NCI-H345 (cell line): ENCODE results near the gene PKP1.
A peak's percentile ranks its signal among the peaks of the same experiment; 100 is the strongest.

Experiments
- DNase-seq: peaks from one replicate; lab custom pipeline; 2025; lab: John Stamatoyannopoulos, UW

The PKP1 gene

GRCh38 chr1:201370500-201370899 is 87.2 kb downstream of the PKP1 start:
- no peak for DNase-seq

DNA sequence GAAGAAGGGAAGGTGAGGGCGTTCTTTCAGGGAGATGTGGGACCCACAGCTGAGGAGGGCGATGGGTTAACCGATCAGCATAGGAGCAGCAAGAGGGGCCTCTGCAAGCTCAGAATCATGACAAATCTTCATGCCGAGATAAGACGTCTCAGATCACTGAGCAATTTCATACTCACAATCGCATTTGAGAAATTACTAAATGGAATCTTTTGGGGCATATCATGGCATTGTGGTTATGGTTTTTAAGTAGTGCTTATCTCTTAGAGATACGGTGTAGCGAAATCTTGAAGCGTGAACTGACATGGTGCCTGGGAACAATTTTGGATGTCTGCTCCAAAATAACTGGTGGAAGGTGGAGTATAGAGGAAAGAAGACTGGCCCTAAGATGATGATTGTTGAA is 88.0 kb downstream of the PKP1 start:
- no peak for DNase-seq

DNA sequence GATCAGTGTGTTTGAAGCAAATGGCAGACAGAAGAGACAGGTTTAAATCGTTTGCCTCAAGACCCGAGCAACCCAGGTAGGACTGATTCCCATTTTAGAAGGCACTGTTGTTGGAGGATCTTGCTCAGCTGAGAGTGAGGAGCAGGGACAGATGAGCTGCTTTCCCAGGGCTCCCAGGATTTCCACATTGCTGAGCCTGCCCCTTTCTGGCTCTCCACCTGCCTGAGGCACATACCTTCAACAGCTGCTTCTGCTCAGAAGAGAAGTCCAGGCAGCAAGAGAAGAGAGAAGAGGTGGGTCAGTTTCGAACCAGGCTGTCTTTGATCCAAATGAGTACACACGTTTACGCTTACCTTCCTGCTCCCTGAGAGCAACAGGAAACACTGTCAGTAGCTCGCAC is 88.5 kb downstream of the PKP1 start:
- no peak for DNase-seq

- peak; percentile 86 for DNase-seq
These were observed 91.1 kb downstream of the PKP1 start for GRCh38 chr1:201374364-201374763.

- DNase-seq, result no peak
These were observed 91.9 kb downstream of the PKP1 start for GRCh38 chr1:201375169-201375568.

DNA sequence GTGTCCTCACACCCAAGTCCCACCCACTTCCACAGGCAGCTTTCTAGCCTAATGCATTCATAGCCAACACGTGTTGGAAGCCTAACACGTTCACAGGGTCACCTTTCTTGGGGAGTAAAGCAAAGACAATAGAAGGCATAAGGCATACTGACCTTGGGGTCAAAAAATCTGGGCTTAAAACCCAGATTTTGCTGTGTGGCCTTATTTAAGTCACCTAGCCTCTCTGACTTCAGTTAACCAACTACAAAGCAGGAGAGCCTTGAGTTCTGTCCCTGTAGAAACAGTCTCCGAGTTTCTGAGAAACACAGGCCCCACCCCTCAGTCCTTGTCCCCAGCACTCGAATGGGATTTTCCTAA is 92.8 kb downstream of the PKP1 start:
- DNase-seq, result no peak

DNA sequence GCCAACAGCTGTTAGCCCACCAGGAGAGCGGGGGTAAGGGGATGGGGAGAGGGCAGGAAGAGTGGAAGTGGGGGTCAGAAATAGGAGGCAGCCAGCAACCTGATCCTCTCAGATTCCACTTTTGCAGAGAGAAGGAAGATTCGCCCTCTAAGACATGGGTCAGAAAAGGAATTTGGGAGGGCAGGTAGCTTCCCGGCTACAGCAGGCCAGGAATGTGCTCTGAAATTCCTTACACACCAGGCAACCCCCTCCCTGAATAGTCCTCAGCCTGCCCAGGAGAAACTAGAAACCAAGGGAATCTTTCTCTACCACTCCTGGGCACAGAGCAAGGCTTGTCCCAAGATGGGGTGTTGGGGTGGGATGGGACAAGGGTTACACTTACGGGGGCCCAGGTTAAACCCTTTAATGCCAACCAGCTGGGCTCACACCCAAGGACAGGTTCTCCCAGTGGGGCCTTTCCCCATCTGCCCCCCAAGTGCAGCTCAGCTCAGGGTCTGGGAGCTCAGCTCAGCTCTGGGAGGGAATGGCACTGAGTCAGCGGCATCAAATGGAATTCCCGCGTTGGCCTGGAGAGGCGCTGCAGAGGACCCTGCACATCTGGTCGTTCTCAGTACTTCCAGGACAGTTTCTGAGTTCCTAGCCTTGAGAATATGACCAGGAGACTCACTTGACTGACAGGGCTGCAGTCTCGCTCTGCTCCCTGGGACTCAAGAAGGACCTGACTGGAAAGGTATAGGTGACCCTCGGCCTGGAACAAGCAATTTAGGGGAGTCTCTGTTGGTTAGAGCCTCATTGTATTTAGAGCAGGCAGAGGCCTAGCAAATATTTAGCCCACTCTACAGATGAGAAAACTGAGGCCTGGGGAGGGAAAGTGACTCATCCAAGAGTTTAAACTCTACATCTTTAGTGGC is 93.4 kb downstream of the PKP1 start:
- no peak for DNase-seq

- DNase-seq, result no peak
These were observed 94.3 kb downstream of the PKP1 start, which contains the start of gene TNNT2 for GRCh38 chr1:201377611-201378092. Gene TNNT2, minus strand, starts transcription at chr1:201377680. Its CDS starts 4,426 bp downstream, at chr1:201373254.

- DNase-seq, result no peak
These were observed 95.5 kb downstream of the PKP1 start for GRCh38 chr1:201378804-201379203.

GRCh38 chr1:201379733-201380242 is 96.5 kb downstream of the PKP1 start:
- DNase-seq, result no peak

DNA sequence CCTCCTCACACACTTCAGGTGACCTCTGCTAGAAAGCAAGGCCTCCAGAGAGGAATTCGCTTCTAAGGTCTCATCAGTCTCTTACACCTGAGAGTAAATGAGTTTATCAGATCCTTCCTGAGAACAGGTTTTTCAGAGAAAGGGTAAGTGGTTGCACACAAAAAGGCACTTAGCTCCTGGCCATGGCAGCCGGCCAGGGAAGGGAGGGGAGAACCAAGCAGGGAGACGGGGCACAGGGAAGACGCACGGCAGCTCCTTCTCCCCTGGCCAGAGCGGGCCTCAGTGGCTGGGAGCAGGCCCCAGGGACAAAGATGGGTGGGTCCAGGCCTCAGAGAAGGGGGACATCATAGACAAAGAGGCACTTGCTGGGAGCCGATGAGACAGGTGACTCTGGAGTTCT is 97.8 kb downstream of the PKP1 start:
- peak; percentile 83 for DNase-seq
